ENCODE results near the gene NDUFB4. TPM values are rescaled to one million over a fixed set of nuclear protein-coding genes. Genes with fewer than 3 reads are reported as not detected.

Gene NDUFB4
- total and polyA plus RNA-seq, 2 donors (not counting 1 experiment from before 2014, with no cell fraction given), result 68.4 to 139 TPM

DNA sequence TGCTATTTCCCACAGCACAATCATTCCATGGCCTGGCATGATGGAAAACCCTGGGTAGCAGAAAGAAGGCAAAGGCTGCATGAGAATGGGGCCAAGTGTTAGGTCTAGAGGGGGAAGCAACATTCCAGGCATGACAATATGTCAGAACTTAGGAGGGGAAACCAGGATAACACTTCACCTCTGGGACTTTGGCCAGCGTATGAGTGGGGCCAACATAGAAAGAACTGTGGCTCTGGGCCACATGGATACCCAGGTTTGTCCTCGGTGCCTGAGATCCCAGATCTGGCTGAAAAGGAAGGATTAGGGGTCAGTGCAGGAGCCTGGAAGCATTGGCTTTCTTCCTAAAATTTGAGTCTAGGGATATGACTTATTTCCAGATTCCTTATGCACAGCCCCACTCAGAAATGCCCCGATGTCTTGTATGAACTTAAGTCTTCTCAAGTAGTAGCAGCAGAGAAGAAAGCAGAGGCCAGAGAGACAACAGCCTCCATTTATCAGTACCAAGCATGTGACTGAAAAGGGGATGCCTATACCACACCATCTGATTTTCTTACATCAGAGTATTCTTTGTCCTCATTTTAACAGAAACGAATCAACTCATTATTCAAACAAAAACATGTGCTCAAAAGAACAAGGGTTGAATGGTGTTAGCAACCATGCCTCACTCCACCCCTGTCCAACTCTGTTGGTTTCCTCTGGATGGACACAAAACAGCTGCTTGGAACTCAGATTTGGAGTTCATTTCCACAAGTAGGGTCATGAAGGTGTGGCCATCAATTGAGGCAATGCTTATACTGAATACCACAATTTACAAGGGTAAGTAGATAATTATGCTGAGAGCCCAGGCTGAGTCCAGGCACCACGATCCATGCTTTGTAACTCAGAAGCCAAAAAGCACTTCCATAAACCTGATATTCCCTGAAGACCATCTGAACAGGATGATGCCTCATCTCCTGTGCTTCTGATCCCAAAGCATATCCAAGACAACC is 43.7 kb upstream of the NDUFB4 start:
- Histone ChIP-seq H3K27me3 (replicated peaks in 1 of 4; ENCODE audit: control extremely low read depth in 1 of 4, control insufficient read depth in 3 of 4, insufficient read depth in 4 of 4, low read length in 3 of 4) (peaks cover 0 to 7% (median under 1%) of the 10 kb centered on the region in 4 experiments), H3K27ac (ENCODE audit: low read length in 2 of 2) (no peak overlapping the region), H4K20me1 (ENCODE audit: control insufficient read depth, insufficient read depth, low read length, poor library complexity, severe bottlenecking) (no peaks in the 10 kb centered on the region), H3K36me3 (replicated peaks in 1 of 2; ENCODE audit: control extremely low read depth in 1 of 2, control insufficient read depth in 1 of 2, extremely low read depth in 1 of 2, insufficient read depth in 2 of 2, low read length in 1 of 2) (no peaks in the 10 kb centered on the region), H3K4me2 (replicated peaks; ENCODE audit: low read depth, low read length, poor library complexity, severe bottlenecking) (no peak overlapping the region), H3K79me2 (ENCODE audit: control insufficient read depth, insufficient read depth, low read length) (no peaks in the 10 kb centered on the region), H3K4me1 (ENCODE audit: control insufficient read depth in 2 of 2, insufficient read depth in 2 of 2, low read length in 2 of 2) (no peaks in the 10 kb centered on the region), H2AFZ (ENCODE audit: insufficient read depth, low read depth, low read length, poor library complexity, severe bottlenecking) (no peak overlapping the region), H3K9me3 (ENCODE audit: control extremely low read depth in 1 of 3, control insufficient read depth in 2 of 3, insufficient read depth in 1 of 3, low read length in 2 of 3) (no peaks in the 10 kb centered on the region), H3K4me3 (ENCODE audit: control extremely low read depth in 1 of 5, extremely low read depth in 1 of 5, insufficient read depth in 1 of 5, low read depth in 2 of 5, low read length in 4 of 5) (no peak overlapping the region), H3K9ac (ENCODE audit: low read length) (no peak overlapping the region)
- Mint-ChIP-seq H3K27me3 (peaks cover 23% of the 10 kb centered on the region), H3K9me3 (ENCODE audit: insufficient read depth) (no peaks in the 10 kb centered on the region), H3K27ac (no peak overlapping the region), H3K4me3 (no peak overlapping the region), H3K4me1 (no peaks in the 10 kb centered on the region)
- ATAC-seq (ENCODE audit: low read depth) (no peak), DNase-seq (no peak)
- ChIA-PET CTCF (interaction anchor here (0.7 kb wide), 1 partner anchor 232 kb away, joined by 3 read pairs; no protein-coding TSS in a partner anchor), POLR2A (no interaction called here)
- intact Hi-C loops (cut with micrococcal nuclease), result no loop called here
- WGBS (ENCODE audit: insufficient coverage), result 85% methylated on average over 4 of the region's 5 CpGs
- TF ChIP-seq EZH2 (IDR thresholded peaks at IDR 0.05; ENCODE audit: borderline replicate concordance, insufficient read depth, low read depth, low read length, poor library complexity, severe bottlenecking), result no peak
- TF ChIP-seq, protein P1, sequence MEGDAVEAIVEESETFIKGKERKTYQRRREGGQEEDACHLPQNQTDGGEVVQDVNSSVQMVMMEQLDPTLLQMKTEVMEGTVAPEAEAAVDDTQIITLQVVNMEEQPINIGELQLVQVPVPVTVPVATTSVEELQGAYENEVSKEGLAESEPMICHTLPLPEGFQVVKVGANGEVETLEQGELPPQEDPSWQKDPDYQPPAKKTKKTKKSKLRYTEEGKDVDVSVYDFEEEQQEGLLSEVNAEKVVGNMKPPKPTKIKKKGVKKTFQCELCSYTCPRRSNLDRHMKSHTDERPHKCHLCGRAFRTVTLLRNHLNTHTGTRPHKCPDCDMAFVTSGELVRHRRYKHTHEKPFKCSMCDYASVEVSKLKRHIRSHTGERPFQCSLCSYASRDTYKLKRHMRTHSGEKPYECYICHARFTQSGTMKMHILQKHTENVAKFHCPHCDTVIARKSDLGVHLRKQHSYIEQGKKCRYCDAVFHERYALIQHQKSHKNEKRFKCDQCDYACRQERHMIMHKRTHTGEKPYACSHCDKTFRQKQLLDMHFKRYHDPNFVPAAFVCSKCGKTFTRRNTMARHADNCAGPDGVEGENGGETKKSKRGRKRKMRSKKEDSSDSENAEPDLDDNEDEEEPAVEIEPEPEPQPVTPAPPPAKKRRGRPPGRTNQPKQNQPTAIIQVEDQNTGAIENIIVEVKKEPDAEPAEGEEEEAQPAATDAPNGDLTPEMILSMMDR (IDR thresholded peaks at IDR 0.05), result no peak
